ENCODE data around the gene ATP11A.

The ATP11A gene

DNA sequence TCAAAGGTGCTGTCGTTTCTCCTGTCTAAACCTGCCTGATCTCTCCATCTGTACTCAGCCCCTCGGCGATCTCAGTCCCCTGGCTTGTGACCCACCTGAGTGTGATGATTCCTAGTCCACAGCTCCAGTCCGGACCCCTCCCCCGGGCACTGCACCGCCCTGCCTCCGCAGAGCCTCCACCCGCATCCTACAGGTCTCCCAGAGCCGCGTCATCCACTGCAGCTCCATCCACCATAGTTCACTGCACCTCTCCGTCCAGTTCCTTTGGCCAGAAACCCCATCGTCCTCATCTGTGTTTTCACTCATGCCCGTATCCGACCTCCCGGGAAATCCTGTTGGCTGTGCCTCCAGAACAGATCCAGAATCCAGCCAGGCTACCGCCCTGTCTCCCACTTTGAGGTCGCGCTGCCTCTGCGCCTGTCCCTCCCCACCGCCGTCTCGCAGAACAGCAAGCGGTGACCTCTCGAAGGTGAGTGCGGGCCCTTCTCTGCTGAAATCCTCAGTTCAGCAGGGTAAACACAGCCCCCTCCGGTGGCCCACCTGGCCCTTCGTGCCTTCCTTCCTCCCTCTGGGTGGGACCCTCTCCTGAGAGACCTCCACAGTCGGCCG, 227.3 kb downstream of the ATP11A start:
- no peak for DNase-seq

DNA sequence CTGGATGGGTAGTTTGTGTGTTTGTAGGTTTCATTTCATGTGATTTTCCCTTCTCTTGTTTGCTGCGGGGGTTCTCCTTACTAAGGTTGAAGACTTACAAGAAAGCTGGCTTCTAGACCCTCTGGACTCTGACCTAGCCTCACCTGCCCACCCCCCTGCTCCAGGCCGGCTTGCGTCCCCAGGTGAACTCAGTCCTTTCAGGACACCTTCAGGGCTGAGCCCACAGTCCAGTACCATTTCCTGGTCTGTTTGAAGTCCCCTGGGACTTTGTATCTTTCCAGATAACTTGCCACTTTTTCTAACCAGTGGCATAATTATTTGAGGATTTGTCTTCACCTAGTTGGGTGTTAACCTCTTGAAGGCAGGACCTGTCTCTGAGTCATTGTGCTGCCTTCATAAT, 227.9 kb downstream of the ATP11A start:
- no peak for DNase-seq

DNA sequence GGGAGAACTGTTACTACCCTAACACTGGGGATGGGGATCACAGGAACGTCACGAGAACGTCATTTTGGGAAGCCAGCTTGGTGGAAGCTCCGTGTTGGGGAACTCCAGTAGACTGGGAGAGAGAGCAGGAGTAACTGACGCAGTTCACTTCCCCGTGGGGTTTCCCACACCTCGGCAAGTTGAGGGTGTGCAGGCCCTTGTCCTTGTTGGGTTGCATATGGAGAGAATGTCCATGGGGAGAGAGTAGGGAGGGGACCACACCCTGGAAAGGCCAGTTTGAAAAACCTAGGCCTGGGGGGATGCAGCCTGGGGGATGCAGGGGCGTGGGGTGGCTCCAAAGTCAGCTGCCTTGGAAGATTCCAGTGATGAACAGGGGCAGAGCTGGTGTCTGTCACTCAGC, 228.4 kb downstream of the ATP11A start:
- no peak for DNase-seq

DNA sequence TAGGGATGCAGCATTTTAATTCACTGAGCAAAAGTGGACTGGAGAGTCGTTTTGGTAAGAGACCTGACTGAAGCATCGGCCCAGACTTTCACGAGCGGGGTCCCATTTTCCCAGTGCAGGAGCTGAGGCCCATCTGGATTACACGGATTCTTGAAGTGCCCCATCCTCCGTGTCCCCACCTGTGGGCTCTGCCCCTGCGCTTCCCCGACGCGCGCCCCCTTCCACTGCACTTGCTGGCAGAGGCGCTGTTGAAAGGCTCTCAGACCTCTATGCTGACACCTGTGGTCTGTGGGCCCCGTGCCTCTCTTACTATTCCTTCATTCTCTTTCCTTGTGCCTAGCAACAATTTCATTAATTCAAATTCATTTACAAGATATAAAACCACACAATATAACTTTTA, 228.9 kb downstream of the ATP11A start:
- DNase-seq, result no peak

DNA sequence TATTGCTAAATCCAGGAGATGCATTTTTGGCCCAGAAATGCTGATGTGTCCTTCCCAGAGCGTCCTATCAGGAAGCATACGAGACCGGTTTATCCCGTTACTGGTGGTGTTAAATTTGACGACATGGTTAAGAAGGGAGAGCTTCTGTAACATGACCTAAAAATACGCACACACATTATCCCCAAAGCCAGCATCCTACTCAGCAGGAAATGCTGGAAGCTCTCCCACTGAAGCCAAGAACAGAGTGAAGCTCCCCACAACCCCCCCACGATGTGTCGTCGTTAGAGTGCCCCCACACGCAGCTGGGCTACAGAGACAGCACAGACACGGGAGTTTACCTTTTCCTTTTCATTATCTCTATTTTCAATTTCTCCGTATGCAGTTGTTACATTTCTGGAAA, 234.1 kb downstream of the ATP11A start:
- no peak for DNase-seq

DNA sequence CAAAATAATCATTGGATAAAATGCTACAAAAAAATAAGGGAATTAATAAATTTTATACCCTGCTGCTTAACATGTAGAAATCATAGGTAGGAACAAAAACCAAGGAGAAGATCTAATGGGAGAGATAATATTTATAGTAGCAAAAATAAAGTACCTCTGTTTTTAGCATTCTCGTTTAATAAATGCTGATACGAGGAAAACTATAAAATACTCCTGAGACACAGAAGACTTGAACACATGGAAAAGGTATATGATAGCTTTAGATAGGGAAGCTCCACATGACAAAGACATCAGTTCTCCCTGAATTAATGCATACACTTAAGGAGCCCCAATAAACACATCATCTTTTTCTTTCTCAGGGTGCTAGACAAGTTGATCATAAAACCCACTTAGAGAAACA, 234.5 kb downstream of the ATP11A start:
- DNase-seq, result no peak

DNA sequence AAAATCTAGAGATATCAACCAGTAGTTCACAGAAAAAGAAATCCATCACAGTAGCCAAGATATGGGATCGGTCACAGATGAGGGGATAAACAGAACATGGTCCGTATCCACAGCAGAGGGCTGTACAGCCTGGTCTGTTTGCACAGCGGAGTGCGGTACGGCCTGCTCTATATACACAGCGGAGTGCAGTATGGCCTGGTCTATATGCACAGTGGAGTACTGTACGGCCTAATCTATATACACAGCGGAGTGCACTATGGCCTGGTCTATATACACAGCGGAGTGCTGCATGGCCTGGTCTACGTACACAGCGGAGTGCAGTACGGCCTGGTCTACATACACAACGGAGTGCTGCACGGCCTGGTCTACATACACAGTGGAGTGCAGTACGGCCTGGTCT, 236.2 kb downstream of the ATP11A start:
- no peak for DNase-seq

DNA sequence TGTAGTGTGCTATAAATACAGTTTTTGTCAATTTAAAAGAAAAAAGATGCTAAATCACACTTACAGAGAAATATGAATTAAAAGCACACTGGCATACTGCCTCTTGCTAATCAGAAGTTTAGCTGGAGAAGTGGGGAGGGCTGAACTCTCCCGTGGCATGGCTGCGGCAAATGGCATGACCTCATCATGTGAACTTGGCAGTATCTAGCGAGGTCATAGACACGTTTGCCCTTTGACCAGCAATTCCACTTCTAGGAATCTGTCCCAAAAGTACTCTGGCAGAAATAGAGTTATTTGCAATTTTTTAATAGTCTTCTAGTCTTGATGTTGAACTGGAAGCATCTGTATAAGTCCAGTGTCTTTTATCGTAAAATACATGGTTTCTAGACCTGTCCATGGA, 237.2 kb downstream of the ATP11A start:
- DNase-seq, result no peak

DNA sequence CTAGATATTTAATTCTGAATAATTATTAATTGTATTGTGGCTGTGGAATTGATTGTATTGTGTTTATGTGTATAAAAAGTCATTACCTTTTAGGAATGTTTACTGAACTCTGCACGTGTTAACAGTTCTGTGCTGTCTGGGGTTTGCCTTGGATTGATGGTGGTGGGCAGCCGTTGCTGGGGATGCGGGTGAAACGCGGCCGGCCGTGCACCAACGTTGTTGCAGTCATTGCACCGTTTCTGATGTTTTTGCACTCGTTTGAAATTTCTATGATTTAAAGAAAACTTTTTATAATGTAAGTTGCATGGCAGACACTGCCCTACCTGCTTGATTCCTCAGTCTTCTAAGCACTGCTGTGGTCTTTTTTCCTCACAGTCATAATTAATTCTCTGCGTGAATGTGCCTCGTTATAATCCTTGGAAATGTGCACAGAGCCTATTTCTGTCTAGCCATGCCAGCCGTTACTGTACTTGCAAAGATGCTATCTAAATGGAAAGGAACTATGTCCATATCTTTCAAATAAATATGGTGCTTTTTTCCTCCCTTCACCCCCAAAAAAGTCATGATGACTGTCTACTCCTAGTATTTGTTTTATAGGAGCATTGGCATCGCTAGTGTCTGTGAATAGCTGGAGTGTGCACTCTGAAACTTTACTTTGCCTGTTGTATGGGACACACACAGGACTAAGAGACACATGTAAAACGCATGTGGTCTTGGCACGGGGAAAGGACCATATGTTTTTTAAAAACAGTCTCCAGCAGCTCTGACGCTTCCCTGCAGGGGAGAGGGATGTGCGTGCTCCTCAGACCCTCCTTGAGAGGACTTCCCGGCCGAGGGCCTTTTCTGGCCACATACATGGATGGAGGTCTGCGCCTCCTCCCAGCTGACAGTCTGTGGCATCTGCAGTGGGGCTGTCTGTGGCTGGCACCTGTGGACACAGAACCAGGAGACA, 238.5 kb downstream of the ATP11A start:
- DNase-seq, result no peak

DNA sequence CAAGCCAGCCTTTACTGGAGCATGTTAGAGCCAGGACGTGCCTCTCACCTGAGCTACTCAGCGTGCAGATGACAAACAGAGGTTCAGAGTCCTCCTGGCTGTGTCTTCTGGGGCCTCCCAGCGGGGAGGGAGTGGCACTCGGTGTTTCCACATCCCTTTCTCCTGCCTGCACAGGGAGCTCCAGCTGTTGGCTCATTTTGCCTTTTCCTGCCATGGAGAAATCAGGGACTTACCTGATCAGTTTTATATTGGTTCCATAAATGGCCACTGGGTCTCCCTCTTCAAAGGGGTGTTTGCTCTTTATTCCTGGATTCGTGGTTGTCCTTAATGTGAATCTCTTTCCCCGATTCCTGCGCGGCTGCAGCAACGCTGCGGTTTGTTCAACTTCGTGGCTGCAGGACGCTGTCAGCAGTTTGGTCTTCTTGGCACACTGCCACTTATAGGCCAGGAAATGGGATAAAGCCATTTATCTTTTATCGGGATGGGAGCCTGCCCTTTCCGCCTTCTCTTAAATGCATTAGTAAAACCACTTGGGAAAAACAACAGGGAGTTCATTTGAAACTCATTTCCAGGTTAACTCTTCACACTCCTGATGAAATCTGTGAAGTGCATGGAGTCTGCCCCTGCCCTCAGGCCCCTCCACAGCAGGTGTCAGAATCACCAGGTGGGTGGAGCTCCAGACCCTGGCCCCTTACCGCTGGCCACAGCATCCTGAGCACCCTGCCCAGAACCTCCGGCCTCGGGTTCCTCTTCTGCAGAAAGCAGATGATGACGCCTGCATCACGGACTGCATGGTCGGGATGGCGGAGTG, 239.3 kb downstream of the ATP11A start:
- no peak for DNase-seq

DNA sequence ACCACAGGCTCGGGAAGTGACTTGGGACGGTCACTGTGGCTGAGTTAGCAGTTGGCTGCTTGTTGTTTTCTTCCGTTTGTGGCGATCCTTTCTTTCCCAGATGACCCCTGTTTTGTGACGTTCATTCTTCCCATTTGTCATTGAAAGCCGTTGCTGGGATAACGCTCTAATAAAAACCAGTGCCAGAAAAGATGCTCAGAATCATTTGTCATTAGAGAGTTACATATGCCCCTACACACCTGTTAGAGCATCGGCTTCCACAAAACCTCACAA, 239.9 kb downstream of the ATP11A start:
- DNase-seq, result no peak

DNA sequence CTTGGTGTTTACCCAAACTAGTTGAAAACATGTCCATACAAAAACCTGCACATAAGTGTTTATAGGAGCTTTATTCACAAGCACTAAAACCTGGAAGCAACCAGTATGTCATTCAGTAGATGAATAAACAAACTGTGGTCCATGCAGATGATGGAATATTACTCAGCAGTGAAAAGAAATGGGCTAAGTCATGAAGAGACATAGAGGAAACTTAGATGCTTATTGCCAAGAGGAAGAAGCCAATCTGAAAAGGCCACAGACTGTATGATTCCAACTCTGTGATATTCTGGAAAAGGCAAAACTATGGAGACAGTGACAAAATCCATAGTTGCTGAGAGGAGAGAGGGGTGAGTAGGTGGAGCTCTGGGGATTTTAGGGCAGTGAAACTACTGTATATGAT, 240.4 kb downstream of the ATP11A start:
- DNase-seq, result no peak

DNA sequence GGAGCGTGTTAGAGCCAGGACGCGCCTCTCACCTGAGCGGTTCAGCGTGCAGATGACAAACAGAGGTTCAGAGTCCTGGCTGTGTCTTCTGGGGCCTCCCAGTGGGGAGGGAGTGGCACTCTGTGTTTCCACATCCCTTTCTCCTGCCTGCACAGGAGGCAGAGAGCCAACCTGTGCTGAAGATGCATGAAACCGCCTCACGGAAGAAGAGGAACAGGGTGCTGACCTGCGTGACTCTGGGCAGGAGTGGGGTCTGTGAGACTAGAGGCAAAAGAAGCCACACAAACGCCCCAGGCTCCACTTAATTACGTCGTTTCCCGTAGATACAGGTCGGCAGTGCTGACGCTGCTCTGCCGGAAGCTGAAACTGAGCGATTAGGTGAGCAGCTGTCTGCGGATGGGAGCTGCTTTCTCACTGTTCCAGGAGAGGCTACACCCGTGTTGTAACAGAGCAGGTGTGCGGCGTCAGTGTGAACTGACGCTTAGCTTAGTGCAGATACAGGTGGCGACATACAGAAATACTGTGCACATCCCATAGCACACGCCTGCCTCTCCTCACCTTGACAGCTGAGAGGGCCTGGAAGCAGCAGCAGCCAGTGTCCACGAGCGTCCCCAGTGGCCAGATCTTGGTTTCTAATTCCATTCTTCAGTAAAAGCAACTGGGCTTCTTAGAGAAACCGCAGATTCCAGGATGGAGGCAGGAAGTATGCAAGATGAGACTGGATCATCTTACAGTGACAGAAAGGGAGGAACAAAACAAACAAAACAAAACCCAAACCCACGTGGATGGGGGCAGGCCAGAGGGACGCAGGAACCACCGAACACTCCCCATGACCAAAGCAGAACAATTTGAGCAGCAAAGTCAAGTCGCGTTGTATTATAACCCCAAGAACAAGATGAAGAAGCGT, 241.4 kb downstream of the ATP11A start:
- no peak for DNase-seq

DNA sequence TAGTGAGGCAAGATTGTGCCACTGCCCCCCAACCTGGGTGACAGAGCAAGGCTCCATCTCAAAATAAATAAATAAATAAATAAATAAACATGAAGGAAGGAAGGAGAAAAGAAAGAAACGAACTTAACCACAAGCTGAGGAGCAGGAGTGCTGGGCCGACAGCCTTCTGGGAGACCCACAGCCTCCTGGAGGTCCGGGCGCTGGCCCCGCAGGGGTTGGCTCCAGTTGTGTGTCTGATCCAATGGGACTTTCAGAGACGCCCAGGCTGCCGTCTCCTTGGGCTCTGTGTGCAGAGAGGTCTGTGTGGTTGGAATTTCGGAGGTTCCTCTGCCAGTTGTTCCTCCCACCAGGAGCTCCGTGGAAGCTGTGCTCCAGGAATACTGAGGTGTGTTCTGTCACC, 243.1 kb downstream of the ATP11A start:
- no peak for DNase-seq

DNA sequence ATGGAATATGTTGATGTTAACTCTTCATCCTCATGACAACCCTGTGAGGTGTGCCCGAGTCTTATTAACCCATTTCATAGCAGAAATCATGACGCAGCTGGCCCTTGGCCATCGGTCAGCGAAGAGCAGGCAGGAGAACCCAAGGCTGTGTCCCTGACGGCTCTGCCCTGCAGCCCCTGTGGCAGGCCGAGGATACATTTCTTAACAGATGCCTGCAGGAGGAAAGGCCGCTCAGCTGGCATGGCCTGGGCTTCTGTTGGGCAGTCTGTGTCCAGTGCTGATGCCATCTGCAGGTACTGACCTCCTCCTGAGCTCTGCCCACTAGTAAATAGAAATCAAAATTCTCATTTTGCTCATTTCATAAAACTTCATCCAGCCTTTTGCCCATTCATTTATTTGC, 243.8 kb downstream of the ATP11A start:
- DNase-seq, result no peak

DNA sequence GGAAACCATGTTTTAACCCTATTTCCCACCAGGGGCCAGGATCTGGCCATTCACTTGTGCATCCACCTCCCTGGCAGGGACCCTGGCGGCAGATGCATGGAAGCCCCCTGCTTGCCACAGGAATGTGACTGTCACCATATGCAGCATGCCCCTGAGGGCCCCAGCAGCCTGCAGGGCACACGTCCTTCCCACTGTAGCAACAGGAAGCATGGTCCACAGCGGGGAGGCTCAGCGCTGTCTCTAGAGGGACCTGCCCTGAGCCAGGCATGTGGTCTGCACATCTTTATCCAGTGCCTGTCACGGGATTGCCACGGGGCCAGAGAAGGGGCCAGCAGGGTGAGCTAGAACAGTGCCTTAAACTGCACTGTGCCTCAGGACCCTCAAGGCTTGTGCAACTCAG, 244.2 kb downstream of the ATP11A start:
- DNase-seq, result no peak
